ENCODE measurements around the gene IL17RC.
"Not testable (repeated sequence)": the region's sequence is repeated elsewhere in the genome, so short reads cannot be mapped to it uniquely, and the experiment has no call there.

Gene IL17RC

GRCh38 chr3:9916734-9917680, at the start of gene IL17RC:
IL17RC (plus strand) TSS chr3:9917098; CDS start chr3:9917316, 218 bp downstream.
- peak; percentile 83 to 91 for DNase-seq (ENCODE audit: low spot score in 2 of 2)
- peaks cover 28% of the 10 kb centered on the region for H3K4me1 ChIP-seq
- H3K9me3 ChIP-seq = 0 out of 2 replicates have a peak, but pooled peaks cover 2% of the 10 kb centered on the region
- in situ Hi-C loops (cut with MboI; ENCODE audit: low sequenced_read_pairs) = no loop called here
- no peaks in the 10 kb centered on the region for H3K27me3 ChIP-seq (ENCODE audit: low read depth)
- no peaks in the 10 kb centered on the region for H3K36me3 ChIP-seq (replicated peaks)
- peak within 1 kb of the TSS; percentile 34 for H3K4me3 ChIP-seq

- H3K27me3 ChIP-seq (ENCODE audit: low read depth) = no peaks in the 10 kb centered on the region
- no peak overlapping the region for H3K4me3 ChIP-seq
- H3K36me3 ChIP-seq (replicated peaks) = no peaks in the 10 kb centered on the region
- no peaks in the 10 kb centered on the region; the same call in none of the 2 replicates for H3K4me1 ChIP-seq
- DNase-seq (ENCODE audit: low spot score in 2 of 2) = no peak
- H3K9me3 ChIP-seq = no peaks in the 10 kb centered on the region
- in situ Hi-C loops (cut with MboI; ENCODE audit: low sequenced_read_pairs) = no loop called here
These were observed 49.8 kb upstream of the IL17RC start for GRCh38 chr3:9867106-9867505.

GRCh38 chr3:9869955-9870354, 46.9 kb upstream of the IL17RC start:
- in situ Hi-C loops (cut with MboI; ENCODE audit: low sequenced_read_pairs) = no loop called here
- no peak for DNase-seq (ENCODE audit: low spot score in 2 of 2)

DNA sequence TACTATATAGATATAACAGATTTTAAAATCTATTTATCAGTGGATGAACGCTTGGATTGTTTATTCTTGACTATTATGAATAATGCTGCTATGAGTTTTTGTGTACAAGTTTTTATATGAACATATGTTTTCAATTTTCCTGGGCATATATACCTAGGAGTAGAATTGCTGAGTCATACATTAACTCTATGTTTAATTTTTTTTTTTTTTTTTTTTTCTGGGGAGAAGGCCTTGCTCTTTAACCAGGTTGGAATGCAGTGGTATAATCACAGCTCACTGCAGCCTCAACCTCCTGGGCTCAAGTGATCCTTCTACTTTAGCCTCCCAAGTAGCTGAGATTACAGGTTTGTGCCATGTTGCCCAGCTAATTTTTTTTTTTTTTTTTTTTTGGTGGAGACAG, 45.9 kb upstream of the IL17RC start:
- Histone ChIP-seq H3K9me3 (no peaks in the 10 kb centered on the region), H3K36me3 (replicated peaks) (no peaks in the 10 kb centered on the region), H3K4me3 (no peak overlapping the region), H3K27me3 (ENCODE audit: low read depth) (no peaks in the 10 kb centered on the region), H3K4me1 (no peaks in the 10 kb centered on the region)
- in situ Hi-C loops (cut with MboI; ENCODE audit: low sequenced_read_pairs) = no loop called here
- DNase-seq (ENCODE audit: low spot score in 2 of 2) = no peak

More at GRCh38 chr3:9869955-9870354, 46.9 kb upstream of the IL17RC start:
- Histone ChIP-seq H3K27me3 (ENCODE audit: low read depth) (no peaks in the 10 kb centered on the region), H3K4me1 (no peaks in the 10 kb centered on the region), H3K9me3 (no peaks in the 10 kb centered on the region), H3K4me3 (no peak overlapping the region), H3K36me3 (replicated peaks) (no peaks in the 10 kb centered on the region)

- H3K4me3 ChIP-seq; H3K4me1 ChIP-seq; in situ Hi-C loops (cut with MboI; ENCODE audit: low sequenced_read_pairs); DNase-seq (ENCODE audit: low spot score in 2 of 2); H3K9me3 ChIP-seq; H3K36me3 ChIP-seq (replicated peaks); H3K27me3 ChIP-seq (ENCODE audit: low read depth): not testable (repeated sequence)
These were observed 44.8 kb upstream of the IL17RC start for GRCh38 chr3:9872067-9872466.

GRCh38 chr3:9875448-9875847, 41.5 kb upstream of the IL17RC start:
- no peaks in the 10 kb centered on the region for H3K36me3 ChIP-seq (replicated peaks)
- no peaks in the 10 kb centered on the region for H3K4me1 ChIP-seq
- in situ Hi-C loops (cut with MboI; ENCODE audit: low sequenced_read_pairs) = no loop called here
- DNase-seq (ENCODE audit: low spot score in 2 of 2) = no peak
- H3K27me3 ChIP-seq (ENCODE audit: low read depth) = no peaks in the 10 kb centered on the region
- H3K9me3 ChIP-seq = no peaks in the 10 kb centered on the region
- H3K4me3 ChIP-seq = no peak overlapping the region

DNA sequence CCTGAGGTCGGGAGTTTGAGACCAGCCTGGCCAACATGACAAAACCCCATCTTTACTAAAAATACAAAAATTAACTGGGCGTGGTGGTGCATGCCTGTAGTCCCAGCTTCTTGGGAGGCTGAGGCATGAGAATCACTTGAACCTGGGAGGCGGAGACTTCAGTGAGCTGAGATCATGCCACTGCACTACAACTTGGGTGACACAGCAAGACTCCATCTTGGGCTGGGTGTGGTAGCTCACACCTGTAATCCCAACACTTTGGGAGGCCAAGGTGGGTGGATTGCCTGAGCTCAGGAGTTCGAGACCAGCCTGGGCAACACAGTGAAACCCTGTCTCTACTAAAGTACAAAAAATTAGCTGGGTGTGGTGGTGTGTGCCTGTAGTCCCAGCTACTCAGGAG, 40.6 kb upstream of the IL17RC start:
- H3K36me3 ChIP-seq (replicated peaks); H3K9me3 ChIP-seq; H3K27me3 ChIP-seq (ENCODE audit: low read depth); H3K4me1 ChIP-seq; in situ Hi-C loops (cut with MboI; ENCODE audit: low sequenced_read_pairs); H3K4me3 ChIP-seq; DNase-seq (ENCODE audit: low spot score in 2 of 2): not testable (repeated sequence)

- H3K4me1 ChIP-seq = no peaks in the 10 kb centered on the region
- in situ Hi-C loops (cut with MboI; ENCODE audit: low sequenced_read_pairs) = no loop called here
- H3K4me3 ChIP-seq = no peak overlapping the region
- DNase-seq (ENCODE audit: low spot score in 2 of 2) = no peak
- no peaks in the 10 kb centered on the region for H3K9me3 ChIP-seq
- H3K27me3 ChIP-seq (ENCODE audit: low read depth) = no peaks in the 10 kb centered on the region
- no peaks in the 10 kb centered on the region for H3K36me3 ChIP-seq (replicated peaks)
These were observed 39.9 kb upstream of the IL17RC start for GRCh38 chr3:9876991-9877390.

GRCh38 chr3:9878700-9879099, 38.2 kb upstream of the IL17RC start:
- DNase-seq (ENCODE audit: low spot score in 2 of 2) = no peak
- H3K36me3 ChIP-seq (replicated peaks) = no peaks in the 10 kb centered on the region
- no peaks in the 10 kb centered on the region for H3K4me1 ChIP-seq
- no peaks in the 10 kb centered on the region for H3K9me3 ChIP-seq
- in situ Hi-C loops (cut with MboI; ENCODE audit: low sequenced_read_pairs) = no loop called here
- no peak overlapping the region for H3K4me3 ChIP-seq
- no peaks in the 10 kb centered on the region for H3K27me3 ChIP-seq (ENCODE audit: low read depth)

- Histone ChIP-seq H3K9me3 (no peaks in the 10 kb centered on the region), H3K27me3 (ENCODE audit: low read depth) (no peaks in the 10 kb centered on the region), H3K4me1 (no peaks in the 10 kb centered on the region), H3K4me3 (no peak within 1 kb of the TSS), H3K36me3 (replicated peaks) (no peaks in the 10 kb centered on the region)
- in situ Hi-C loops (cut with MboI; ENCODE audit: low sequenced_read_pairs) = no loop called here
- no peak for DNase-seq (ENCODE audit: low spot score in 2 of 2)
These were observed 36.9 kb upstream of the IL17RC start, which contains the start of gene CIDEC for GRCh38 chr3:9879830-9880549. CIDEC (minus strand) TSS chr3:9880253; CDS start chr3:9878486, 1,767 bp downstream.

DNA sequence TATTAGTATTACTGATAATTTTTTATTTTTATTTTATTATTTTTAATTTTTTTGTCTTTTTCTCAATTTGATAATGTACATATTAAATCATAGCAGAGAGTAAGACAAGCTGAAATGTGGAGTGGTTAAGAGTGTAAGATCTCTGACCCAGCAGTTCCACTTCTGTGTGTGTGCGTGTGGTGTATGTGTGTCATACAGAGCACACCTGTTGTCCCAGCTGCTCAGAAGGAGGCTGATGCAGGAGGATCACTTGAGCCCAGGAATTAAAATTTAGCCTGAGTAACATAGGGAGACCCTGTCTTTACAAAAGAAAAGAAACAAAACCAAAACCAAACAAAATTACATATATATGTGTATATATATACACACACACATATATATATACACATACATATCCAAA, 35.5 kb upstream of the IL17RC start:
- in situ Hi-C loops (cut with MboI; ENCODE audit: low sequenced_read_pairs) = no loop called here
- no peak for DNase-seq (ENCODE audit: low spot score in 2 of 2)
- no peak overlapping the region for H3K4me3 ChIP-seq

GRCh38 chr3:9883706-9884554, 33.0 kb upstream of the IL17RC start:
- in situ Hi-C loops (cut with MboI; ENCODE audit: low sequenced_read_pairs) = no loop called here

More for the DNA sequence above, 35.5 kb upstream of the IL17RC start:
- no peaks in the 10 kb centered on the region for H3K36me3 ChIP-seq (replicated peaks)
- no peaks in the 10 kb centered on the region for H3K9me3 ChIP-seq
- no peaks in the 10 kb centered on the region for H3K27me3 ChIP-seq (ENCODE audit: low read depth)
- H3K4me1 ChIP-seq = no peaks in the 10 kb centered on the region

GRCh38 chr3:9884555-9885165, 32.2 kb upstream of the IL17RC start:
- Histone ChIP-seq H3K36me3 (replicated peaks) (no peaks in the 10 kb centered on the region), H3K4me3 (no peak overlapping the region), H3K9me3 (no peaks in the 10 kb centered on the region), H3K4me1 (no peaks in the 10 kb centered on the region), H3K27me3 (ENCODE audit: low read depth) (no peaks in the 10 kb centered on the region)
- in situ Hi-C loops (cut with MboI; ENCODE audit: low sequenced_read_pairs) = no loop called here
- DNase-seq (ENCODE audit: low spot score in 2 of 2) = no peak

More at GRCh38 chr3:9883706-9884554, 33.0 kb upstream of the IL17RC start:
- H3K4me3 ChIP-seq = no peak overlapping the region
- no peaks in the 10 kb centered on the region for H3K4me1 ChIP-seq
- no peaks in the 10 kb centered on the region for H3K9me3 ChIP-seq
- no peak for DNase-seq (ENCODE audit: low spot score in 2 of 2)
- no peaks in the 10 kb centered on the region for H3K36me3 ChIP-seq (replicated peaks)
- H3K27me3 ChIP-seq (ENCODE audit: low read depth) = no peaks in the 10 kb centered on the region
